OCI-LY1 (cell line): Measurements from ENCODE around the gene CEBPG.

Experiments used
- H2AFZ ChIP-seq: fragments of 200-600 bp; sonication (generic), shearing (Covaris generic); 2 replicates; pipeline ENCODE4 v1.6.0; 2014; ENCODE audit warnings: antibody characterized with exemption, mild to moderate bottlenecking, low read length
- H3F3A ChIP-seq: fragments of 200-600 bp; sonication (generic), shearing (Covaris generic); 2 replicates; pipeline ENCODE4 v1.6.0; 2014; ENCODE audit warnings: mild to moderate bottlenecking, antibody characterized with exemption, low read length, moderate library complexity; ENCODE audit not compliant: insufficient read depth
- H3K27ac ChIP-seq: fragments of 200-600 bp; sonication (generic); 2 replicates; pipeline ENCODE4 v1.5.1; 2014; ENCODE audit warnings: low read length, mixed run types, mild to moderate bottlenecking, low read depth; ENCODE audit not compliant: poor library complexity, severe bottlenecking
- H3K27me3 ChIP-seq: fragments of 200-600 bp; sonication (generic); 2 replicates; pipeline ENCODE4 v1.6.0; 2014; ENCODE audit warnings: antibody characterized with exemption, mild to moderate bottlenecking, low read length, moderate library complexity; ENCODE audit not compliant: insufficient read depth
- H3K36me3 ChIP-seq: fragments of 200-600 bp; sonication (generic); 2 replicates; pipeline ENCODE4 v1.6.1; 2014; ENCODE audit warnings: mild to moderate bottlenecking, antibody characterized with exemption, low read length, moderate library complexity, mixed read lengths; ENCODE audit not compliant: insufficient read depth
- H3K4me1 ChIP-seq: fragments of 200-600 bp; sonication (generic); 2 replicates; pipeline ENCODE4 v1.5.1; 2014; ENCODE audit warnings: mild to moderate bottlenecking, low read length, moderate library complexity; ENCODE audit not compliant: insufficient read depth, severe bottlenecking
- H3K4me2 ChIP-seq: fragments of 200-600 bp; sonication (generic), shearing (Covaris generic); 2 replicates; pipeline ENCODE4 v1.6.1; 2014; ENCODE audit warnings: low read length
- H3K4me3 ChIP-seq: fragments of 200-600 bp; sonication (generic); 2 replicates; pipeline ENCODE4 v1.5.1; 2014; ENCODE audit warnings: low read length, low read depth, mild to moderate bottlenecking, mixed read lengths; ENCODE audit not compliant: poor library complexity, severe bottlenecking
- H3K79me2 ChIP-seq: fragments of 200-600 bp; shearing (Covaris generic); 2 replicates; pipeline ENCODE4 v1.6.1; 2016; ENCODE audit warnings: mixed run types, low read length, mixed read lengths; ENCODE audit not compliant: insufficient read depth
- H3K9ac ChIP-seq: fragments of 200-600 bp; sonication (generic), shearing (Covaris generic); 2 replicates; pipeline ENCODE4 v1.6.1; 2014; ENCODE audit warnings: mild to moderate bottlenecking, low read length, mixed read lengths
- H3K9me2 ChIP-seq: fragments of 200-600 bp; sonication (generic), shearing (Covaris generic); 2 replicates; pipeline ENCODE4 v1.6.1; 2014; ENCODE audit warnings: low read depth, mild to moderate bottlenecking, low read length, mixed read lengths
- H3K9me3 ChIP-seq: fragments of 200-600 bp; shearing (Covaris generic); 2 replicates; pipeline ENCODE4 v1.6.1; 2014; ENCODE audit warnings: low read length, mixed read lengths
- H4K20me1 ChIP-seq: fragments of 200-600 bp; sonication (generic), shearing (Covaris generic); 2 replicates; pipeline ENCODE4 v1.6.0; 2016; ENCODE audit warnings: mild to moderate bottlenecking, low read length; ENCODE audit not compliant: insufficient read depth
- EZH2 ChIP-seq: fragments of 200-600 bp; sonication (generic), shearing (Covaris generic); IDR thresholded peaks from 2 replicates; pipeline ENCODE4 v1.8.0; 2017; ENCODE audit warnings: borderline replicate concordance, mixed run types, mild to moderate bottlenecking, antibody characterized with exemption, low read length, moderate library complexity, mixed read lengths
- TF ChIP-seq, protein P1 (sequence below): fragments of 200-600 bp; sonication (generic), shearing (Covaris generic); IDR thresholded peaks from 2 replicates; pipeline ENCODE4 v1.5.1; 2017; ENCODE audit warnings: mild to moderate bottlenecking, antibody characterized with exemption, low read length, moderate library complexity, mixed read lengths

CEBPG gene

GRCh38 chr19:33393286-33394005 is 19.9 kb downstream of the CEBPG start:
- H3K4me3 ChIP-seq = no peak overlapping the region
- H3K9me2 ChIP-seq = no peaks in the 10 kb centered on the region
- no peaks in the 10 kb centered on the region for H3K27me3 ChIP-seq
- no peak overlapping the region for H3K9ac ChIP-seq
- no peaks in the 10 kb centered on the region for H3K79me2 ChIP-seq
- no peak overlapping the region for H2AFZ ChIP-seq
- H3K9me3 ChIP-seq = no peaks in the 10 kb centered on the region
- TF ChIP-seq, protein P1, sequence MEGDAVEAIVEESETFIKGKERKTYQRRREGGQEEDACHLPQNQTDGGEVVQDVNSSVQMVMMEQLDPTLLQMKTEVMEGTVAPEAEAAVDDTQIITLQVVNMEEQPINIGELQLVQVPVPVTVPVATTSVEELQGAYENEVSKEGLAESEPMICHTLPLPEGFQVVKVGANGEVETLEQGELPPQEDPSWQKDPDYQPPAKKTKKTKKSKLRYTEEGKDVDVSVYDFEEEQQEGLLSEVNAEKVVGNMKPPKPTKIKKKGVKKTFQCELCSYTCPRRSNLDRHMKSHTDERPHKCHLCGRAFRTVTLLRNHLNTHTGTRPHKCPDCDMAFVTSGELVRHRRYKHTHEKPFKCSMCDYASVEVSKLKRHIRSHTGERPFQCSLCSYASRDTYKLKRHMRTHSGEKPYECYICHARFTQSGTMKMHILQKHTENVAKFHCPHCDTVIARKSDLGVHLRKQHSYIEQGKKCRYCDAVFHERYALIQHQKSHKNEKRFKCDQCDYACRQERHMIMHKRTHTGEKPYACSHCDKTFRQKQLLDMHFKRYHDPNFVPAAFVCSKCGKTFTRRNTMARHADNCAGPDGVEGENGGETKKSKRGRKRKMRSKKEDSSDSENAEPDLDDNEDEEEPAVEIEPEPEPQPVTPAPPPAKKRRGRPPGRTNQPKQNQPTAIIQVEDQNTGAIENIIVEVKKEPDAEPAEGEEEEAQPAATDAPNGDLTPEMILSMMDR = no peak
- TF ChIP-seq EZH2 = no peak
- no peak overlapping the region for H3K27ac ChIP-seq
- H4K20me1 ChIP-seq = no peaks in the 10 kb centered on the region
- no peaks in the 10 kb centered on the region for H3K36me3 ChIP-seq
- H3F3A ChIP-seq = no peaks in the 10 kb centered on the region
- H3K4me2 ChIP-seq = no peak overlapping the region
- no peaks in the 10 kb centered on the region for H3K4me1 ChIP-seq

DNA sequence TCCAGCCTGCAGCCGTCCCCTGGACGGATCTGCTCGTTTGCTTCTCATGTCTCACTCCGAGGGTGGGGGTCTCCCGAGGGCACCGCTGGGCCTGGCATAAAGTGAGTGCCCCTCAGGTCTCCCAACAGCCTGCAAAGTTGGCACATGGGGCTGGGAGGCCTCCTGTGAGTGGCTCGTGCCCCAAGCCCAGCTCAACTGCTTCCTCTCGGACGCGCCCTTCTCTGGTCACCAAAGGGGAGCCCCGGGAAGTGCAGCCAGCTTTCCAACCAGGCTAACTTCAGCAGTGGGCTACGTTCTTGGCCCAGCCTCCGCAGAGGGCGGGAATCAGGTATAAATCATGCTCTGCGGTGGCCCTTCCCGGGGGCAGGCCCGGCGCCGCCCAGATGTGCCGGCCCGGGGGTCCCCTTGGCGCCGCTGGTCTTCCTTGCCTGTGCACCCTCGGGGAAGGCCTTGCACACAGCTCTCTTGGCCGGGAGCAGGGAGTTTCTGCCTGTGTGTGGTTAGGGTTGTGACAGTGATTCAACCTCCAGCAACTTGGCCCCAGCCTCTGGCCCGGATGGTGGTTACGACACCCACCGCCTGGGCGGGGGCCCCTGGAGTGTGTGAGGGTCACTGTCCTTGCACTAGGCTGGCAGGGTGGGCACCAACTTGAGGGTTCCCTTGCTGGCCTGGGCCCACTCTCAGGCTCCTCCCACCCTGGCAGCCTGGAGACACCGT is 20.7 kb downstream of the CEBPG start:
- Histone ChIP-seq H3K9ac (no peak overlapping the region), H3K4me3 (no peak overlapping the region), H3K27ac (no peak overlapping the region), H3K9me2 (no peaks in the 10 kb centered on the region), H2AFZ (no peak overlapping the region), H3K4me2 (no peak overlapping the region), H3K36me3 (no peaks in the 10 kb centered on the region), H4K20me1 (no peaks in the 10 kb centered on the region), H3K27me3 (no peaks in the 10 kb centered on the region), H3K9me3 (no peaks in the 10 kb centered on the region), H3K79me2 (no peaks in the 10 kb centered on the region), H3K4me1 (no peaks in the 10 kb centered on the region), H3F3A (no peaks in the 10 kb centered on the region)
- TF ChIP-seq, protein P1 = no peak
- no peak for TF ChIP-seq EZH2

DNA sequence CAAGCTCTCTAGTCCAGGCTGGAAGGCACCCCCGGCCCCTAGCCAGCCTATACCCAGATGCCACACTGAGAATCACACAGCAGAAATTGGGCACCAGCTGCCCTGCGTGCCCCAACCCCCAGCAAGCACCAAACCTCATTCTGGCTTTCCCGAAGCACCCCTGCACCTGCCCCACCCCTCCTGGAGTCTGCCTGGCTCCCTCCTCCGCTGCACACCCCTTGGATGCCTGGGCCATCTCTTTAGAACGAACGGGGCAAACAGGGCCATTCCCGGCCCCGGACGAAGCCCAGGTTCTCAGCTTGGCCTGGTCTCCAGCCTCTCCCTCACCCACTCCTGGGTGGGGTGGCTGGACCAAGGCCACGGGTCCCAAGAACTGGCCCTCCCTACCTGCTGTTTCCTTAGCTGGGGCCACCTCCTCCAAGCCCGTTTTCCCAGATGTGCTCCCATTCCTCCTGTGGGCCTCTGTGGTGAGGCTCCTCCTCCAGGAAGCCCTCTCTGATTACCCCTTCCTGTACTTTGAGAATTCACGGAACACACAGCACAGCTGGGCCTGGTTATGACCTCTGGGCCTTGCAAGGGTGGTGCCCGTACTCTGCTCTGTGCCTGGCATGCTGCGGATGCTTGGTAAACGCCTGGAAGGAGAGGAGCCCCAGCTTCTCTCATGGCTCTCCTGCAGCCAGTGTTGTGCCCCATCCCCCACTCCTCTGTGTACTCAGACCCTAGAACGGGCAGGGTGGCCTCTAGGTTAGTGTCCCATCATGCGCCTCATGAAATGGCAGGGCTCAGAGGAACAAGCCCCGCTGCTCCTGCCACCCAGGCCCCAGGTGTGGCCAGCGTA is 21.4 kb downstream of the CEBPG start:
- Histone ChIP-seq H3K4me1 (no peaks in the 10 kb centered on the region), H3K27me3 (no peaks in the 10 kb centered on the region), H3K4me2 (no peak overlapping the region), H3K4me3 (no peak overlapping the region), H2AFZ (no peak overlapping the region), H3K36me3 (no peaks in the 10 kb centered on the region), H3K79me2 (no peaks in the 10 kb centered on the region), H3K9me3 (no peaks in the 10 kb centered on the region), H3K9ac (no peak overlapping the region), H3K9me2 (no peaks in the 10 kb centered on the region), H3F3A (no peaks in the 10 kb centered on the region), H3K27ac (no peak overlapping the region), H4K20me1 (no peaks in the 10 kb centered on the region)
- TF ChIP-seq EZH2 = no peak
- TF ChIP-seq, protein P1 = no peak
